NCI-H187 (cell line): ENCODE data around the gene ASB6.
"Not testable (repeated sequence)": the region's sequence is repeated elsewhere in the genome, so short reads cannot be mapped to it uniquely, and the experiment has no call there.

Experiments
- DNase-seq, 2 experiments: peaks; one replicate each; lab custom pipeline; 2025; lab: John Stamatoyannopoulos, UW

ASB6 gene

DNA sequence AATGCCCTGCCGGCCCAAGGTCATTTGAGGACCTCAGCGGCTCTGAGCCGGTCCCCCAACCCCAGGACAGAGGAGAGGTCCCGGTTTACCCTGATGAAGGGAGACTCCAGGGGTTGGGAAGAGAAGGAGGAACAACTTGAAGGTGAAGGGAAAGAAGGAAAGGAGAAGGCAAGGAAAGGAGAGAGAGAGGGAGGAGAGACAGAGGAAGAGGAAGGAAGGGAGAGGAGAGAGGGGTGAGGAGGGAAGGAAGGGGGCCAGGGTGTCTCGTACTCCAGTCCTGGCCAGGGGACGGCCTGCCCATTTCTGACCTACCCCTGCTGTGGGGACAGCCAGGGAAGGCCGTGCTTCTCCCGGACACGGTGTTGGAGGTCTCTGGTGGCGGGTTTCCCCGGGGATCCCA is 25.4 kb upstream of the ASB6 start:
- no peak for DNase-seq

DNA sequence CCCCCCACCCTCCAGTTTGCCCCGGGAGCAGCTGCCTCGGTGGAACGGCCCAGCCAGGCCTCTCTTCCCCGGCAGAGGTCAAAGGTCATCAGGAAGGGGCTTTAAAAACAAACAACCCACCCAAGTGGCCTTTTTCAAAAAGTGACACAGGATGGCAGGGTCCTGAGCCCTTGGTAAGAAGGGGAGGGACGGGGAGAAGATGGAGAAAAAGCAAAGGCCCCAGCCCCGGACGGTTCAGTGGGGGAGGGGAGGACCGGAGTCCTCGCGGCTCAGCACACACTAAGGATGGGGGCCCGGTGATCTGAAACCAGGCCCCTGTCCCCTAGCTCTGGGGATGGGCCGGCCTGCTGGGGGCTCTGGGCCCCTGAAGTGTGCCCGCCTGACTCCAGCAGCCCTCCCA is 24.6 kb upstream of the ASB6 start:
- DNase-seq, result no peak

DNA sequence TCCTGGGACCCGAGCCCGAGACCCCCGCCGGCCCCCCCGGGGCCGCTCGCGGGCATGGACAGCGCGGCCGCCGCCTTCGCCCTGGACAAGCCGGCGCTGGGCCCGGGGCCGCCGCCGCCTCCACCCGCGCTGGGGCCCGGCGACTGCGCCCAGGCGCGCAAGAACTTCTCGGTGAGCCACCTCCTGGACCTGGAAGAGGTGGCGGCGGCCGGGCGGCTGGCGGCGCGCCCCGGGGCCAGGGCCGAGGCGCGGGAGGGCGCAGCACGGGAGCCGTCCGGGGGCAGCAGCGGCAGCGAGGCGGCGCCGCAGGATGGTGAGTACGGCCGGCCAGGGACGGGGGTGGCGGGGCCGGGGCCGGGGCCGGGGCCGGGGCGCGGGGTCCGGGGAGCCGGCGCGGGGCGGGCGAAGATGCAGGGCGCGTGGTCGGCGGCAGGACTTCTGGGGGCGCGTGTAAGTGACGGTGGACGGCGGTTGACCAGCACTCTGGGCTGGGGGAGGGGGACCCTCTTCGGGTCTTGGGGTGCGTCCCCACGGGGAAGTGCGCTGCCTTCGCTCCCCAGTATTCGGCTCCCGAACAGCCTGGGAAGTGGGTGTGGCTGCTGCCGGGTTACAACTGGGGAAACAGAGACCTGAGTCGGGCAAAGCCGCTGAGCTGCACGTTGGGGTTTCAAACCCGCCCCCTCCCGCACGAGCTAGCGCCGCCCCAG is 24.0 kb upstream of the ASB6 start:
- no peak for DNase-seq

DNA sequence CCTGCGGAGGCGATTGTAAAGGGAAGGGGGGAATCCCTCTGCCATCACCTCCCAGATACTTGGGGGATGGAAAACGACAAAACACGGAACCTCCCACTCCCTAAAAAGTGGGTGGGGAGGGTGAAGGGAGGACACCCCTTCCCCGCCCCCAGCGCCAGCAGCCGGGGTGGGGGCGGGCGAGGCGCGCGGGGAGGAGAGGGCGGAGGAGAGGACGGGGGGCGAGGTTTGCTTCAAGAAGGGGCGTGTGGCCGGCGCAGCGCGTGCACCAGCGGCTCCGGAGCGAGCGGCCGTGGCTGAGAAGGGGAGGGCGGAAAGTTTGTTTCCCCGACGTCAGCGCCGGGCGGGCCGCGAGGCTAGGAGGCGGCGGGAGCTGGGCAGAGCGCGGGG is 23.4 kb upstream of the ASB6 start, which contains the start of gene PRRX2:
PRRX2 (plus strand) TSS at position 259 of the 387 bp plus-strand sequence. CDS start 221 bp downstream, outside the sequence.
- no peak for DNase-seq

DNA sequence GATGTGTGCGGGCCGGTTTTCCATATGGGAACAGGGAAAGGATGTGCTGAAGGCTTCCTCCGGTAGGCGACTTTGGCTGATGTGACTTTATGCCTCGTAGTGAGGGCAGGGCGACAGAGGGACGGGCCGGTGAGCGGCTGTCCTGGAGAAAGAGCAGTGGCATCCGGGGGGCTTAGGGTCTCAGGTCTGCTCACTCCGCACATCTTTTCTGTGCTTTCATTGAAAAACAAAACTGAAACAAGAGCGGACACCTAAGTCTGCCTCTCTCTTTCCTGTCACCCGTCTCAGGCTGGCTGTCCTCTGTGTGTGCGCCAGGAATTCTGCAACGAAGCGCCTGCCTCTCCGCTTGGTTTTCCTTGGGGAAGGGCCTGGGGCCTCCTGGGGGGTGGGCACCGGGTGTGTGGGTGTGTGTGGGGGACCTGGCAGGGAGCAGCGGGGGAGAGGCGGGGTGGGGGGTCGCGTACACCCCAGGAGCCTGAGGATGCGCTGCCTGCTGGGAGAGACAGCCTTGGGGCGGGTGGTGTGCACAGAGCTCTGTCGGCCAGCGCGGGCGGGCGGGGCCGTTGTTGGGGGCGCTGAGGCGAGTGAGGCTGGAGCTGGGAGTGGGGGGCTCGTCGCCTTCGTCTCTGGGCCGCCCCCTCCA is 22.9 kb upstream of the ASB6 start:
- DNase-seq, result no peak

DNA sequence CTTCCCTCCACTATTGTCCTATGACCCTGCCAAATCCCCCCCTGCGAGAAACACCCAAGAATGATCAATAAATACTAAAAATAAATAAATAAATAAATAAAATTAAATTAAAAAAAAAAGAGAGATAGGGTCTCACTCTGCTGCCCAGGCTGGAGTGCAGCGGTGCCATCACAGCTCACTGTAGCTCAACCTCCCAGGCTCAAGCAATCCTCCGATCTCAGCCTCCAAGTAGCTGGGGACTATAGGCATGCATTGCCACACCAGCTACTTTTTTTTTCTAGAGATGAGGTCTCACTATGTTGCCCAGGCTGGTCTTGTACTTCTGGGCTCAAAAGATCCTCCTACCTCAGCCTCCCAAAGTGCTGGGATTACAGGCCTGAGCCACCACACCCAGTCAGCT is 20.3 kb upstream of the ASB6 start:
- not testable (repeated sequence) for DNase-seq

DNA sequence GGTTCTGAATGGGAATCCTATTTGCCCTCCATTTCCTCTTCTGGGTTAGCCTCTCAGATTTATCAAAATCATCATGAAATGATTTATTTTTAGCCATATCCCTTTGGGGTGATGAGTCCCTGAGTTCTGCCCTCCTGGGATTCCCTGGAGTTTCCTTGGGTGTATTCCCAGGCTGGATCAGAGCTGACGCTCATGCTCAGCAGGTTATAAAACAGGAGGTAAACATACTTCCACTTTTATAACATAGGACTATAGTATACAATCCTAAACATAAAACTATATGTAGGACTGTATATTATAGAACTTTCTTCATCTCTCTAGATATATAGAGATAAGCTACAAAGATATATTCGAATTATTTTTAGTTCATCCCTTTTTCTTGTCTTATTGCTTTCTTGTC is 19.1 kb upstream of the ASB6 start:
- DNase-seq, result no peak

DNA sequence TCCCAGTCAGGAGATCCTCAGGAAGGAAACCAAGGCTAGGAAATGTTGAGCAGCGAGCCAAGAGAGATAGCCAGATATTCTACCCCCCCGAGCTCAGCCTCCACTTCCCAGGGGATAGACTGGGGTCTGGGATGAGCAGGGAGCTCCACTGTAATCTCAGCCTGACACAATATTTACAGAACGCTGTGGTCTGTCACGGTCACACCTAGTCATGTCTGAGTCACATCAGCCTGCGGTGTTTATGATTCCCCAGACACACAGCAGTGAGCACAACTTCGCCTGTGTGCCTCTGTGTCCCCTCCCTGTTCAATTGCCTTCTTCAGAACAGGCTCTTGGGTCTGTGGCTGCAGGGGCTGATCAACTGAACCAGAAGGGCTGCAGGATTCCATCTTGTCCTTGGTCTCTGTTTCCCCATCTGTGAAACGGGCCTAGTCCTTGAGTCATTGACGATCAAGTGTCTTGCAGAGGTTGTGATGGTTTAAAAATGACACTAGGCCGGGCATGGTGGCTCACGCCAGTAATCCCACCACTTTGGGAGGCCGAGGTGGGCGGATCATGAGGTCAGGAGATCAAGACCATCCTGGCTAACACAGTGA is 14.9 kb upstream of the ASB6 start:
- no peak for DNase-seq

DNA sequence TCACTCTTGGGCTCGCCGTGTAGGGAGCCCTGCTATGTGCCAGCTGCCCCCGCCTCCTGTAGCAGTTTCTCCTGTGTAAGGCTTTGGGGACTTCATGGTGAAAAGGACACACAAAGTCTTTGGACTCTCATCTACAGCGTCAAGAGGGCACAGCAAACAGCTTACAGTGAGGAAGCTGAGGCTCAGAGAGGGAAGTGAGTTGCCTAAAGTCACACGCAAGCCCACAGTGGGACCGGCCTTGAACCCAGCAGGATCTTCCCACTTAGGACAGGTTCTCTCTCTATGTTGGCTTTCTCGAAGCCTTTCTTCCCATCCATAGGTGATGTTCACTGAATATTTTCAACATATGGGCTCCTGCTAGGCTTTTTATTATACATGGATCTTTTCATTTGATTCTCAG is 13.7 kb upstream of the ASB6 start:
- DNase-seq, result no peak

DNA sequence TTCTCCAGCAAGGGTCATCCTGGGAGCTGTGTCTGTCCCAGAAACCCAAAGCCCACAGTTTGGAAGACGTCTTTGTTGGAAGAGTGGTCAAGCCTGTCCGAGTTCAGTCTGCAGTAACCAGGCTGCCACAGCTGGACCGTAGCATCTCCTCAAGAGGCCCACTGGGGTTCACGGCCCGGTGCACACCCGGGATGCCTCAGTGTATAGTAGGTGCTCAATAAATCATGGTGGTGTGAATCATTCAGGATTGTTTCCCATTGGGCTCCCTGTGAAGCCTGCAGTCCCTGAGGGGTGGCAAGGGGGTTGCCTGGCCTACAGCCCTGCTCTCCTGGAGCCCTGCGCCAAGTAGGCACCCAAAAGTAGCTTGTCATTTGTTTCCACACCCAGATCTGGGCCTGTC is 13.2 kb upstream of the ASB6 start:
- no peak for DNase-seq

DNA sequence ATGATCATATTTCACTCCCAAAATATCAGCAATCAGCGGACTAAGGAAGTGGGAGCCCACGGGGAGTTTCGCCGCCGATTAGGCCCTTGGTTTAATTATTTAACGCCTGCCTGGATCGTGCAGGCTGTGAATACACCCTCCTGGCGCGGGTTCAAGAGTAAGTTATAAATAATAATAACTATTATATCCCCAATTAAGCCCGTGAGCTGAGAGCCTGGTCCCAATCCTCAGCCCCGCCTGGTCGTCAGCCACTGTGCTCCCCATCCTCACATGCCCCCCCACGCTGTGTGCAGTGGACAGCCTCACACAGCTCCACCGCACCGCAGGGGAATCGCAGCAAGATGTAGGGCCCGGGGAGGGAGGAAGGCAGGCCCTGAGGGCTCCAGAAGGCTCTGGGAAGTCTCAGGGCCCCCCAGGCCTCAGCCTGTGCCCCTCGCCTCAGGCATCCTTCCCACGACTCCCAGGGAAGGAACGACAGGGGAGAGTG is 12.6 kb upstream of the ASB6 start:
- no peak for DNase-seq

DNA sequence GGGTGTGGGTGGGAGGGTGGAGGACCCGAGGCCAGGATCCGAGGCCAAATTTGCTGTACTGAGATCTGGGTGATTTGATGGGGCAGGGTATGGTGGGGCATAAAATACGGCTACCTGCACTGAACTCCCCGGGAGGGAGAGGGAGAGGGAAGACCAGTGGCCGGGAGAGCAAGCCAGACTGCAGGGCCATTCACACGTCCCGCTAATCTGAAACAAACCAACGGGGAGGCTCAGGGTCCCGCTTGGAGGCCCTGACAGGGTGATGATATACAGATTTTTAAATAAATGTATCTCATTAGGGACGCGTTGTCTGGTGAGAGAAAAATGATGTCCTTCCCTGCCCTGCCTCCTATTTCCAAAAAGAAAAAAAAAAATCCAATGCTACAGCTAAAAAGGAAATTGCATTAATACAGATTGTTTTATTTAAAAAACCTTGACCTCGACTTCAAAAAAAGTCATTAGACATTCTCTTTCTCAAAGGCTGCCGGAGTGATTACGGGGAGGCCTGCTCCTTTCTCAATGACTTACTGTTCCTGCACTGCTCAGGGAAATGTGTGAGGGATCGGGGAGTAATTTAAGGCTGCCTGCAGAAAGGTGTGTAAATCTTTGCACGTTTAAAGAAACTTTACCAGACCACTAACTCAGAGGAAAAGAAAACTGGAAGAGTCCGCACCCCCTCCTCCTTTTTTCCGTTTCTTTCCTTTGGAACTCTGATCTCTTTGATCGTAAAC is 12.0 kb upstream of the ASB6 start:
- no peak for DNase-seq

DNA sequence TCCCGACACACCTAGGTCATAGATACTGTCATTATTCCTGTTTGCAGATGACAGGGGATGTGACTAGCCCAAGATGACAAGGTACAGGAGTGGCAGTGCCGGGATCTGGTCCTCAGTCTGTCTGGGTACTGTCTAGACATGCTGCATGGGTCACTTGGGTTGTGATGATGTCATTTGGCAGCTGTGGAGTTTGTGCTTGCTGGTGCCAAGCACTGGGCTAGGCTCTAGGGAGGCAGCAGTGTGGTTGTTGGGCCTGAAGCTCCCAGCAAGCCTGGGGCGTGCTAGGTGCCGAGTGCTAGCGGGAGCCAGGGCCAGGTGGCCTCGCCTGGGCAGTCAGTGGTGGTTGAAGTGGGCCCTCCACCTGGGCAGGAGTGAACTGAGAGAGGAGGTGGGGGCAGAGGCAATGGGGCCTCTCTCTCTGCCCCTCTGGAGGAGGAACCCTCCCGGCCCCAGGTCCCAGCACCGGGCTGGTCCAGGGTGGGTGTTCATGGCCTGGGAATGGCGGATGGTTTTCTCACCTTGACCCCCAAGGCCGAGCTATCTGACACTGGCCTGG is 8.8 kb upstream of the ASB6 start:
- no peak for DNase-seq

DNA sequence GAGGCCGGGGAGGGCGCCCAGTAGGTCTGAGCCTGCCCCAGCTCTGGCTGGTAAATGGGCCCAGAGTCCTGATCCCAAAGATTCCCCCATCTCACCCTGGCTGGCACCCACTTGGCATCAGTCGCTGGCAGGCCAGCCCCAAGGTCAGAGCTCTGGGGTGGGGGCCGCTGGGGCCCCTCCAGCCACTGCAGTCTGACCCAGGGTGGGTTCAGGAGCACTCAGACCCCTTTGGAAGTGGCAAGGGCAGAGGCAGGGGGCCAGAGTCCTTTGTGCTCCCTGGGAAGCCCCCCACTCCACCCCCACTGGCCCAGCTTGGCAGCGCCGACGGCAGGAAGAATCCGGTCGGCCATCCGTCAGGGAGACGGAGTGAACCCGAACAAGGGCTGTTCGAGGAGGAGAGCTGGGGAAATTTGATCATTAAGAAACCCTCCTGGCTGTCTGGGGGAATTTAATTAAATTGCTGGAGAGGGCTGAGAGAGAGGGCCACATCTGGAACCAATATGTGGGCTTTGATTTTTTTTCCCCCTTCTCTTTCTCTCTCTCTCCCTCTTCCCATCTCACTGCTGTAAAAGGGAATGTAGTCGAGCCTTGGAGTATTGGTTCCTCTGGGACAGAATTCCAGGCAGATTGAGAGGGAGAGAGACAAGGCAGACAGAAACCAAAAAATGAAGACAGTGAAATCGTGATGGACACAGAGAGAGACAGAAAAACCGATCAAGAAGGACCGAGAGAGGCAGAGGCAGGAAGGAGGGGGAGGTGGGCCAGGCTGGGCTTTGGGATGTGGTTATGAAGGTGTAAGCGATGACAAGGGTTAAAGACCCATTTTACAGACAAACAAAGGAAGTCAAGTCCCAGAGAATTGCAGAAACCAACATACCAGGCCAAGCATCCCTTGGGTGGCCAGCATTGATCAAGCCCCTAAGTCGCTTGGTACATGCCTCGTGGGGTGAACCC is 8.1 kb upstream of the ASB6 start:
- no peak for DNase-seq

DNA sequence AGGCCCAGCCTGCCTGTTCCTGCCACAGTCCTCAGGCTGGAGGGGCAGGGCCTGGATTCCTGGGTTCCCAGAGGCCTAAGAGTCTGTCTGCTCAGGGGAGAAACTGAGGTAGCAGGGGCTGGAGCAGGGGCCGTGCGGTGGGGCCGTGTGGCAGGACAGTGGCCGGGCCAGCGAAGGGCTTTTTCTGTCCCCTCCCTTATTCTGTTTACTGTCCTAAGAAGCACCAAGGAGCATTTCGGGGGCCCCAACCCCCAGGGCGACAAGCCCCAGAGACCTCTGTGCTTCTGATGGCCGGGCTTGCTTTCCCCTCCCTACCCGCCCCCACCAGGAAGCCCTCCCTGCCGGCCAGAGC is 6.8 kb upstream of the ASB6 start:
- DNase-seq, result no peak

DNA sequence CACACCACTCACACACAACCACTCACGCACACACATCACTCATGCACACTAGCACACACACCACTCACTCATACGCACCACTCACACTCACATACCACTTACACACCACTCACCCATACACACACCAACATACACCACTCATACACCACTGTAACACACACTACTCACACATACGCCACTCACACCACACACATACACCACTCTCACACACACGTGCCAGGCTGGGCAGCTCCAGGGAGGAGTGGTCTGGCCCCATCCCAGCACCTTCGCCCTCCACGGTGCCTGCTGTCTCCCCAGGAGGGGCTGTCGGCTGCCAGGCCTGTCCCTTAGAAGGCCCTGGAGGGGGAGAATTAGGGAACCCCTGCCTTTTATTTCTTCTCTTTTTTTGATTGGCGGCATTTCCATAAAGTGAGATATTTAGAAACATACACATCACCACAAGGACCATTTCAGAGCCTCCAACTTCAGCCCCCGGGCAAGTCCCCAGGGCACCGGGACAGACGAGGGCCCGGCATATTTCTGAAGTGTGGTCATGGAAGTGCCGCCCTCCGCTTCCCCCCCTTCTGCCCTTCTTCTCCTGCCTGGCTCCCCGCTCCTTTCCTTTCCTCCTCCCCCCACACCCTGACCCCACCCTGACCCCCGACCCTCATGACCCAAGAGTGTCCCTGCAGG is 6.3 kb upstream of the ASB6 start:
- no peak for DNase-seq

DNA sequence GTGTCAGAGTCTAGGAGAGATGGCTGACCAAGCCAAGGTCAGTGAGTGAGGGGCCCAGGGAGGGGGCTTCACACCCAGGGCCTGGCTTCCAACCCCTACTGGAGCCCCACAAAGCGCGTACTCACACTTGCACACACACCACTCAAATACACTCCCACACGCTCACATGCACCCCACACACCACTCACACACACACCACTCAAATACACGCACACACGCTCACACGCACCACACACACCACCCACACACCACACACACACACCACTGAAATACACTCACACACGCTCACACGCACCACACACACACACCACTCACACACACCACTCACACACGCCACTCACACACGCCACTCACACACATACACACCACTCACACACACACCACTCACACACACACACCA is 5.7 kb upstream of the ASB6 start:
- no peak for DNase-seq

DNA sequence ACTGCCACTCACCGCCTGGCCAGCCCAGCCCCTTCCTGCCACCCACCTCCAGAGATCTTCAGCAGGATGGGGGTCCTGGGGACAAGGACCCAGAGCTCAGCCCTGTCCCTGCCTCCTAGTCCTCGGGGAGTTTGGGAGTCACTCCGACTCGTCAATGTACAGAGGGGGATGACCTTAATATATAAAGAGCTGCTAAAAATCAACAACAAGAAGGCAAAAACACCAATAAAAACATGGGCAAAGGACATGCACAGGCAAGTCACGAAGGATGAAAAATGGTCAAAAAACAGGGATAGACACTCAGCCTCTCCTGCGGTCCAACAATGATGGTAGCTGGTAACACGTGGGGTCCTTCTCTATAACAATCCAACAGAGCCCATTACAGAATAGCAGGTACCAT is 4.7 kb upstream of the ASB6 start:
- DNase-seq, result no peak

DNA sequence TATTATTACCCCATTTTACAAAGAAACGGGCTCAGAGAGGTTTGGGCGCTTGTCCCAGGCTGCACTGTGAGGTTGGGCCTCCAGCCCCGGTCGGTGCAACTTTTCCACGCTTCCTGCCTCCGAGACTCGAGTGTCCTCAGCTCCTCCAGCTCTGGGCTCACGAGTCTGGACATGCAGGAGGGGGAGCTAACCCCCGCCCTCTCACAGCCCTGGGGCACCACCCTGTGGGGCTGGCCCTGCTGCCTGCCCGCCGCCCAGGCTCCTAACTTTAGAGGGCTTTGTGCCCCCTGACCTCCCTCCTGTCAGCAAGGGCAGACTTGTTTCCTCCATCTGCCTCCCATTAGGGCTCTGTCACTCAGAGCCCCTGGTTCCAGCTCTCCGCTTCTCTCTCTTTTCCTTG is 4.3 kb upstream of the ASB6 start:
- DNase-seq, result no peak

DNA sequence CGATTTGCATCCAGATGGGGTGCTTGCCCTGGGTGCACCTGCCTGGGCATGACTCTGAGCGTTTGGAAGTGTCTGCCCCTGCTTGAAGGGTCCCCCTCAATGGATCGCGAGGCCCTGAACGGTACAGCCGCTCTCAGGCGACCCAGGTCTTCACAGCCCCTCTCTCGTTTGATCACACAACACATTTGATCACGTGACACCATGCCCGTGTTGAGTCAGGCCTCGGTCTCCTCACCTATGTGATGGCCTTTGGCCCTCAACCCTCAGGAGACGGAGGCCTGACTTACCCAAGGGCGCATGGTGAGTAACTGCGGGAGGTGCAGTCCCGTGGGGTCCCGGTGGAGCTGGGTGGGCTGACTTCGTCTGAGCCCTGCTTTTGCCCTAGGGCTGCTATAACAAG is 3.0 kb upstream of the ASB6 start:
- no peak for DNase-seq

DNA sequence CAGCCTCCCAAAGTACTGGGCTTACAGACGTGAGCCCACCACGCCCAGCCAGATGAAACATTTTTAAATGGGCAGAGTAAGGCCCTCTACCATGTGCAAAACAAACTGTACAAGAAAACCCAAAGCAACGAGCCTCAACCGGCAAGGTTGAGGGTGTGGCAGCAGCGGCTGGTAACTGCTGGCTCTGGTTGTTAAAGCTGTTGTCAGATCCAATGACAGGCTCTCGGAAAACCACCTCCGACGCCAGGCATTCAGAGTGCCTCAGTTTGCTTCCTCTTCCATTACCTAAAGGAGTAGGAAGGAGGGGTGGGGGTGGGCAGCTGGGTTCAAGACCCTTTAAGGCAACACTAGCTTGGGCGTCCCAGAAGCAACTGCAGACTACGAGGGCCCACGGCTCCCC is 2.4 kb upstream of the ASB6 start:
- DNase-seq, result no peak
